NCI-H146 treated with DMSO at 0.1 percent for 48 hours (cell line): ENCODE results near the gene PLCB4.

Source experiments
- DNase-seq: peaks from one replicate; lab custom pipeline; 2025; ENCODE audit not compliant: unreplicated experiment; lab: John Stamatoyannopoulos, UW

PLCB4 gene

GRCh38 chr20:9389346-9389745, 320.5 kb downstream of the PLCB4 start:
- no peak for DNase-seq

- DNase-seq = no peak
Measured at GRCh38 chr20:9390441-9390840, 321.6 kb downstream of the PLCB4 start.

GRCh38 chr20:9392892-9393857, 324.3 kb downstream of the PLCB4 start:
- DNase-seq = peak; percentile 24

GRCh38 chr20:9395971-9396370, 327.1 kb downstream of the PLCB4 start:
- no peak for DNase-seq

- no peak for DNase-seq
Measured at GRCh38 chr20:9397928-9398327, 329.0 kb downstream of the PLCB4 start.

GRCh38 chr20:9398882-9399281, 330.0 kb downstream of the PLCB4 start:
- no peak for DNase-seq

- DNase-seq = peak; percentile 81
Measured at GRCh38 chr20:9399322-9399721, 330.4 kb downstream of the PLCB4 start.

GRCh38 chr20:9400171-9401025, 331.5 kb downstream of the PLCB4 start:
- no peak for DNase-seq

- no peak for DNase-seq
Measured at GRCh38 chr20:9401371-9401770, 332.5 kb downstream of the PLCB4 start.

- peak; percentile 85 for DNase-seq
Measured at GRCh38 chr20:9402141-9402540, 333.3 kb downstream of the PLCB4 start.

GRCh38 chr20:9402546-9402945, 333.7 kb downstream of the PLCB4 start:
- no peak for DNase-seq

- DNase-seq = no peak
Measured at GRCh38 chr20:9403448-9403847, 334.6 kb downstream of the PLCB4 start.

- DNase-seq = peak; percentile 51
Measured at GRCh38 chr20:9407805-9408421, 339.0 kb downstream of the PLCB4 start.

GRCh38 chr20:9408422-9409300, 339.8 kb downstream of the PLCB4 start:
- no peak for DNase-seq

GRCh38 chr20:9409352-9409751, 340.5 kb downstream of the PLCB4 start:
- no peak for DNase-seq

- DNase-seq = no peak
Measured at GRCh38 chr20:9409981-9410380, 341.1 kb downstream of the PLCB4 start.

- no peak for DNase-seq
Measured at GRCh38 chr20:9411833-9412232, 342.9 kb downstream of the PLCB4 start.

- DNase-seq = no peak
Measured at GRCh38 chr20:9412309-9412708, 343.4 kb downstream of the PLCB4 start.

- no peak for DNase-seq
Measured at GRCh38 chr20:9413001-9413400, 344.1 kb downstream of the PLCB4 start.

GRCh38 chr20:9415426-9415825, 346.5 kb downstream of the PLCB4 start:
- DNase-seq = no peak
